Ovary (tissue), 9 donors: ENCODE measurements around the gene SMARCA4. TPM values are rescaled to one million over a fixed set of nuclear protein-coding genes. Genes with fewer than 3 reads are reported as not detected.

Source experiments
- DNase-seq, 5 donors: peaks; one replicate each; pipeline ENCODE4 v3.0.0-alpha.2; 2019 to 2020
- H3K27ac ChIP-seq, 2 donors: fragments of 200-600 bp; one replicate each; pipeline versions ENCODE4 v1.5.1 to v1.8.0; 2019 to 2022
- H3K27me3 ChIP-seq: fragments of 200-600 bp; one replicate; pipeline ENCODE4 v1.8.0; 2022
- H3K36me3 ChIP-seq: fragments of 200-600 bp; sonication (generic); one replicate; pipeline ENCODE4 v1.5.1; 2019
- H3K4me1 ChIP-seq: one replicate; pipeline ENCODE4 v1.8.1; 2013; ENCODE audit warnings: mild to moderate bottlenecking, moderate library complexity; ENCODE audit not compliant: insufficient read depth
- H3K4me3 ChIP-seq: fragments of 200-600 bp; sonication (generic); one replicate; pipeline ENCODE4 v1.5.1; 2017
- H3K9me3 ChIP-seq, 2 donors: fragments of 200-600 bp in 1 of 2; sonication (generic) in 1 of 2; one replicate each; pipeline versions ENCODE4 v1.5.1 to v1.8.1; 2013 to 2019; ENCODE audit warnings: mild to moderate bottlenecking in 1 of 2, moderate library complexity in 1 of 2
- EP300 ChIP-seq: sonication (generic); formaldehyde crosslinking; IDR thresholded peaks from one replicate; pipeline ENCODE4 v1.6.1; 2017; ENCODE audit warnings: antibody characterized with exemption
- POLR2A ChIP-seq: fragments of 450-650 bp; IDR thresholded peaks from one replicate; pipeline ENCODE4 v1.6.1; 2017; ENCODE audit warnings: antibody characterized with exemption, mild to moderate bottlenecking, moderate library complexity
- WGBS, 3 donors: extraction: QIAGEN DNeasy Blood & Tissue Kit in 1 of 3; methylation state at CpG; one replicate each; pipeline versions ENCODE4 v1.1.5 to v1.1.7; 2013 to 2017; 5-methylcytosine and 5-hydroxymethylcytosine counted together
- intact Hi-C, 4 donors: fragments of 100-400 bp; cut with DNase I; formaldehyde crosslinking; loops; one replicate each; pipeline versions ENCODE4 v1.11.0 to v1.15.1; 2022 to 2023
- polyA plus RNA-seq, 2 donors: library from polyadenylated mRNA; stranded (reverse); fragments of 200-250 nt in 1 of 2; fragments of 350-450 nt in 1 of 2; fragmentation: Illumina TruSeq in 1 of 2; extraction: RNeasy Lipid Tissue Mini Kit (QIAGEN cat#74804) in 1 of 2; gene quantifications; one replicate each; pipeline ENCODE4 v1.2.3, GENCODE V29; 2013 to 2014
- total RNA-seq, 7 donors: library from RNA; depleted of rRNA in 2 of 7; stranded (reverse); fragments of >200 nt in 2 of 7; fragmentation: NEBNext Ultra II Directional in 3 of 7; extraction: Animal tissue kit (Norgen Biotek cat#: 25700) in 3 of 7; gene quantifications; one replicate each; pipeline versions ENCODE4 v1.1.0 to v1.2.4, GENCODE V29; 2016 to 2023
- TF ChIP-seq, protein P1 (sequence below), 3 donors: fragments of 450-650 bp in 2 of 3; fragments of 200-600 bp in 1 of 3; IDR thresholded peaks; one replicate each; pipeline versions ENCODE4 v1.5.1 to v1.8.0; 2016 to 2022; ENCODE audit warnings: antibody characterized with exemption in 3 of 3, mild to moderate bottlenecking in 1 of 3
- donor health status: DM: no; HTN: no; CAD: no; lungs with moderate emphysema.
- donor health status: DM: no; HTN: no; CAD: no.
- donor health status: Bipolar disorder and iron deficiency.
- donor health status: DM: yes; HTN: yes; CAD: no.
- donor health status: DM: no; HTN: no; CAD: no.
- donor health status: DM: yes; HTN: yes; CAD: no.

The SMARCA4 gene
- total and polyA plus RNA-seq, 9 donors = 32.1 to 96.7 (median 68.3) TPM

DNA sequence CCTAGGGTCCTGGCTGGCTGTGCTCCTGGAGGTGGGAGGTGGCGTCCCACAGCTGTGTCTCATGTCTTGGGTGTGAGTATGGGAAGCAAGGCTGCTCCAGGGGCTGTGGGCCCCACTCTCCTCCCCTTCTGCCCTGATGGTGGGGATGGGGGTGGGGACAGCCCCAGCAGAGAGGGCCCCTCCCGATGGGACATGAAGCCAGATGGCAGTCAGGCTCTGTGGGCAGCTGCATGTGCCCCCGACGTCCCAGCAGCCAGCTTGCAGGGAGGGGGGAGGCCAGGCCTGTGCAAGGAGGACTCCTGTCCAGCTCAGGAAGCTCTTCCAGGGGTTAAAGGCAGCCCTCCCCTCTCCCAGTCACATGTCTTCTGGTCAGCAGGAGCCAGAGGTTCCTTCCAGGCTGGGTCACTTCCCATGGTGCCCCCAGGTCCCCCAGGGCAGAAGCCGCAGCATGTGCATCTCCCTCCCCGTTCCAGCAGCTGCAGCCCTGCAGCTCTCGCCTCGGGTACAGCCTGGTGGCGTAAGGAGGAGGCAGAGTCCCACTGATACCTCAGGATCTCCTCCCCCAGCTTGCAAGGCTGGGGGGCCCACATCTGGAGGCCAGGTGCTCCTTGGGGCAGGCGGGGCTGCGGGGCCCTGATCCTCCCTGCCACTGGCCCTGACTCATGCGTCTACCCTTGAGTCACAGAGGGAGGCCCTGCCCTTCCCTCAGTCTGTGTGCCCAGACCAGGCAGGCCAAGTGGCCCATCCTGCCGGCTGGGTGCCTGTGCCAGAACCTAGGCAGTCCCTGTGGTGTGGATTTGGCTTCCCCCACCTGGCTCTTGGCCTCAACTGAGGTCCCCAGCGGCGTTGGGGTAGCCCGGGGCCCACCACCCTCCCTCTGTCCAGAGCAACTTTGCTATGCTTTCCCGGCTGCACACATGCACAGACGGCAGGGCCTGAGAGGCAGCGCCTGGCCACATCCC is 45.4 kb upstream of the SMARCA4 start:
- Histone ChIP-seq H3K36me3 (no peaks in the 10 kb centered on the region), H3K27ac (no peak overlapping the region), H3K4me3 (no peak overlapping the region), H3K9me3 (no peaks in the 10 kb centered on the region), H3K27me3 (no peaks in the 10 kb centered on the region), H3K4me1 (no peaks in the 10 kb centered on the region)
- TF ChIP-seq POLR2A = no peak
- TF ChIP-seq, protein P1, sequence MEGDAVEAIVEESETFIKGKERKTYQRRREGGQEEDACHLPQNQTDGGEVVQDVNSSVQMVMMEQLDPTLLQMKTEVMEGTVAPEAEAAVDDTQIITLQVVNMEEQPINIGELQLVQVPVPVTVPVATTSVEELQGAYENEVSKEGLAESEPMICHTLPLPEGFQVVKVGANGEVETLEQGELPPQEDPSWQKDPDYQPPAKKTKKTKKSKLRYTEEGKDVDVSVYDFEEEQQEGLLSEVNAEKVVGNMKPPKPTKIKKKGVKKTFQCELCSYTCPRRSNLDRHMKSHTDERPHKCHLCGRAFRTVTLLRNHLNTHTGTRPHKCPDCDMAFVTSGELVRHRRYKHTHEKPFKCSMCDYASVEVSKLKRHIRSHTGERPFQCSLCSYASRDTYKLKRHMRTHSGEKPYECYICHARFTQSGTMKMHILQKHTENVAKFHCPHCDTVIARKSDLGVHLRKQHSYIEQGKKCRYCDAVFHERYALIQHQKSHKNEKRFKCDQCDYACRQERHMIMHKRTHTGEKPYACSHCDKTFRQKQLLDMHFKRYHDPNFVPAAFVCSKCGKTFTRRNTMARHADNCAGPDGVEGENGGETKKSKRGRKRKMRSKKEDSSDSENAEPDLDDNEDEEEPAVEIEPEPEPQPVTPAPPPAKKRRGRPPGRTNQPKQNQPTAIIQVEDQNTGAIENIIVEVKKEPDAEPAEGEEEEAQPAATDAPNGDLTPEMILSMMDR (IDR thresholded peaks at IDR 0.05) = no peak
- no peak for TF ChIP-seq EP300
- WGBS, 3 donors = 65 to 72% (median 70%) methylated on average over 15 to 19 of the region's 19 CpGs
- intact Hi-C loops = no loop called here
- DNase-seq = no peak

DNA sequence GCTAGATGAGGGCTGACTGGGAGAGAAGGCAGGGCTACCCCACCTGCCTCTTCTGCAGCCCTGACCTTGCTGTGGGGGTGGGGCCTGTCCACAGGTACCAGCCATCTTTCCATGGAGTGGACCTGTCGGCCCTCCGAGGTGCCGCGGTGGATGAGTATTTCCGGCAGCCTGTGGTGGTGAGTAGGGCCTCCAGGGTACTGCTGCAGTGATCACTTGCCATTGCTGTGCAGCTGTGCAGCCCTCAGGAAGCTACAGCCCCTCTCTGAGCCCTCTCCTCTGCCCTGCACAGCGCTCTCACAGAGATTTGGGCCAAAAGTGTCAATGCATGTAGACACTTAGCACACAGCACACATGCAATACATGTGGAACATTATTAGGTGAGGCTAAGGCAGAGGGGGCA is 44.2 kb upstream of the SMARCA4 start:
- no peak for DNase-seq
- H3K27ac ChIP-seq = no peak overlapping the region
- no peak overlapping the region for H3K4me3 ChIP-seq
- no peaks in the 10 kb centered on the region for H3K4me1 ChIP-seq
- H3K36me3 ChIP-seq = no peaks in the 10 kb centered on the region
- TF ChIP-seq EP300 (no peak), POLR2A (no peak)
- TF ChIP-seq, protein P1 (IDR thresholded peaks at IDR 0.05) = no peak
- WGBS, 3 donors = 87 to 99% (median 93%) methylated on average over 6 of the region's 6 CpGs
- intact Hi-C loops = no loop called here
- no peaks in the 10 kb centered on the region for H3K9me3 ChIP-seq
- H3K27me3 ChIP-seq = no peaks in the 10 kb centered on the region

DNA sequence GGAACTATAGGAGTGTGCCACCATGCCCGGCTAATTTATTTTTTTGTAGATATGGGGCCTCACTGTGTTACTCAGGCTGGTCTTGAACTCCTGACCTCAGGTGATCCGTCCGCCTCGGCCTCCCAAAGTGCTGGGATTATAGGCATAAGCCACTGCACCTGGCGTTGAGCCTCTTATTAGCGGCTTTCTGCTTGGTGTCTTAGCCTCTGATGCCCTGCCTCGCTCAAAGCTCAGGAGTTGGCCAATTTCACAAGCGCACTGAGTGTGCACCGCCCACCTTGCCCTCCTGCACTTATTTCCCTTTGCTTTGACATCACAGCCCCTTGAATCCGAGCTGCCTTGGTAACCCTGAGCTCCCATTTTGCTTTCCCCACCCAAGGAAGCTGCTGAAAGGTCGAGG is 42.5 kb upstream of the SMARCA4 start:
- Histone ChIP-seq H3K4me1 (no peaks in the 10 kb centered on the region), H3K27ac (no peak overlapping the region), H3K9me3 (no peaks in the 10 kb centered on the region), H3K27me3 (no peaks in the 10 kb centered on the region), H3K36me3 (no peaks in the 10 kb centered on the region), H3K4me3 (no peak overlapping the region)
- DNase-seq = no peak
- 86 to 90% (median 88%) methylated on average over 11 of the region's 11 CpGs for WGBS, 3 donors
- intact Hi-C loops = no loop called here
- TF ChIP-seq EP300 = no peak
- TF ChIP-seq, protein P1 (IDR thresholded peaks at IDR 0.05) = no peak
- TF ChIP-seq POLR2A = no peak

DNA sequence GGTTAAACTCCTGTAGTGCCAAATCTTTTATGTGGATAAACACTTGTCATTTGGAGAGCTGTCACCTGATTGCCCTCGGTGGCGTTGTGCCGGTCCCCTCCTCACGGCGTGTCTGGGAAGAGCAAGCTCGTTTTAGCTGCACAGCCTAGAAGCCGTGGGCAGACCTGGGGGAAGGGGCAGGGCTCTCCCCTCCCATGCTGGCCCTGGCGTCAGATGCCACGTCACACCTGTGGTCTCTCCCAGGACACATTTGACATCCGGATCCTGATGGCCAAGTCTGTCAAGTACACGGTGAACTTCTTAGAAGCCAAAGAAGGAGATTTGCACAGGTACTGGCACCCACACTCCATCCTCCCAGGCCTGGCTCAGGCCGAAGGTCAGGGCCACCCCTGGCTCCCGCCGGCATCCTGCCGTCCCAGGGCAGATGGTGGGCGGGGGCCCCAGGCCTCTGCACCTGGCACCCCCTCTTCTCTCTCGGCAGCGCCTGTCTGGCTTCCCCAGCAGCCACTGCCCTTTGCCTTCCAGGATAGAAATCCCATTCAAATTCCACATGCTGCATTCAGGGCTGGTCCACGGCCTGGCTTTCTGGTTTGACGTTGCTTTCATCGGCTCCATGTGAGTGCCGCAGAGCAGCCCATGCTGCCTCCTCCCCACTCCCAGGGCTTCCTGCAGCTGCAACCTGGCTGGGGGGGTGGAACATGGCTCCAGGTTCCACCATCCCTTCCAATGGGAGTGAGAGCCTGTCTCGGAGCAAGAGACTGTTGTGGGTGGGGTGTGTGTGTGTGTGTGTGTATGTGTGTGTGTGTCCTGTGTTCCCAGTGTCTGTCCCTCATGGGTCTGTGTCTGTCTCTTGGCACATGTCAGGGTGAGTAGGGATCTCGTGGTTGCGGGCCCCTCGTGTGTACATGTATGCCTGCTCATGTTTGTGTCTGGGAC is 41.2 kb upstream of the SMARCA4 start:
- H3K9me3 ChIP-seq = no peaks in the 10 kb centered on the region
- no peak for DNase-seq
- H3K4me1 ChIP-seq = no peaks in the 10 kb centered on the region
- H3K27me3 ChIP-seq = no peaks in the 10 kb centered on the region
- H3K4me3 ChIP-seq = no peak overlapping the region
- no peaks in the 10 kb centered on the region for H3K36me3 ChIP-seq
- intact Hi-C loops = loop anchor here in 1 of 4 donors (10.0 kb wide), 1 partner anchor 45 kb away; the partner anchor contains the start of gene CARM1
- TF ChIP-seq, protein P1 (IDR thresholded peaks at IDR 0.05) = no peak
- no peak for TF ChIP-seq POLR2A
- no peak for TF ChIP-seq EP300
- no peak overlapping the region for H3K27ac ChIP-seq
- WGBS, 3 donors = 65 to 69% (median 67%) methylated on average over 26 of the region's 26 CpGs
